OCI-LY7 (cell line): Measurements from ENCODE around the gene TRIM25. TPM values are rescaled to one million over a fixed set of nuclear protein-coding genes. Genes with fewer than 3 reads are reported as not detected.

Experiments
- BruUV-seq: library from RNA; stranded (reverse); fragments of 400-500 nt; replicated peaks from 2 replicates; lab custom pipeline; 2021; lab: Mats Ljungman, UMichigan
- CTCF ChIA-PET: fragments of 300-600 bp; sonication (Branson Sonifier 250); formaldehyde crosslinking; loops from one replicate; lab custom pipeline; 2022; ENCODE audit warnings: antibody characterized with exemption; ENCODE audit not compliant: unreplicated experiment; lab: Charles Lee
- POLR2A ChIA-PET: fragments of 300-600 bp; sonication (Branson Sonifier 250); formaldehyde crosslinking; loops from one replicate; lab custom pipeline; 2022; ENCODE audit warnings: antibody characterized with exemption; lab: Charles Lee
- DNase-seq: peaks from one replicate; pipeline ENCODE4 v3.0.0-alpha.2; 2015; ENCODE audit warnings: low spot score
- H2AFZ ChIP-seq: fragments of 200-600 bp; sonication (generic), shearing (Covaris generic); 2 replicates; pipeline ENCODE4 v1.6.1; 2014; ENCODE audit warnings: mild to moderate bottlenecking, antibody characterized with exemption, low read length, moderate library complexity
- H3K27ac ChIP-seq: fragments of 200-600 bp; sonication (generic); 2 replicates; pipeline ENCODE4 v1.5.1; 2014; ENCODE audit warnings: mixed run types, low read depth, mild to moderate bottlenecking, moderate library complexity, low read length, inconsistent platforms; ENCODE audit not compliant: poor library complexity, severe bottlenecking
- H3K36me3 ChIP-seq: fragments of 200-600 bp; sonication (generic); 2 replicates; pipeline ENCODE4 v1.6.1; 2014; ENCODE audit warnings: mild to moderate bottlenecking, antibody characterized with exemption, low read length, moderate library complexity, mixed read lengths; ENCODE audit not compliant: insufficient read depth
- H3K4me1 ChIP-seq: fragments of 200-600 bp; sonication (generic); 2 replicates; pipeline ENCODE4 v1.5.1; 2014; ENCODE audit warnings: mild to moderate bottlenecking, low read length; ENCODE audit not compliant: insufficient read depth, poor library complexity, severe bottlenecking
- H3K4me2 ChIP-seq: fragments of 200-600 bp; sonication (generic); 2 replicates; pipeline ENCODE4 v1.6.1; 2014; ENCODE audit warnings: mild to moderate bottlenecking, low read length
- H3K4me3 ChIP-seq: fragments of 200-600 bp; sonication (generic); 2 replicates; pipeline ENCODE4 v1.5.1; 2014; ENCODE audit warnings: mild to moderate bottlenecking, low read depth, low read length; ENCODE audit not compliant: poor library complexity, severe bottlenecking
- H3K79me2 ChIP-seq: fragments of 200-600 bp; sonication (generic); 2 replicates; pipeline ENCODE4 v1.6.1; 2016; ENCODE audit warnings: low read depth, mild to moderate bottlenecking, low read length, moderate library complexity, mixed read lengths; ENCODE audit not compliant: insufficient read depth
- H3K9me2 ChIP-seq: fragments of 200-600 bp; sonication (generic); 2 replicates; pipeline ENCODE4 v1.6.1; 2016; ENCODE audit warnings: mild to moderate bottlenecking, low read length, mixed read lengths; ENCODE audit not compliant: insufficient read depth
- H3K9me3 ChIP-seq: fragments of 200-600 bp; sonication (generic); 2 replicates; pipeline ENCODE4 v1.6.1; 2014; ENCODE audit warnings: mild to moderate bottlenecking, mixed run types, low read length, mixed read lengths
- H4K20me1 ChIP-seq: fragments of 200-600 bp; sonication (generic); 2 replicates; pipeline ENCODE4 v1.6.1; 2014; ENCODE audit warnings: mild to moderate bottlenecking, antibody characterized with exemption, low read length, moderate library complexity, mixed read lengths; ENCODE audit not compliant: insufficient read depth
- CTCF ChIP-seq: fragments of 200-600 bp; sonication (generic); conservative IDR thresholded peaks from 2 replicates; pipeline ENCODE4 v1.5.1; 2014; ENCODE audit warnings: mild to moderate bottlenecking, antibody characterized with exemption, low read length, moderate library complexity, mixed read lengths
- EZH2phosphoT487 ChIP-seq: fragments of 200-600 bp; sonication (generic); IDR thresholded peaks from 2 replicates; pipeline ENCODE4 v1.6.1; 2018; ENCODE audit warnings: low read depth, borderline replicate concordance, mild to moderate bottlenecking, mixed run types, antibody characterized with exemption, low read length, moderate library complexity, mixed read lengths
- intact Hi-C: fragments of 100-400 bp; cut with micrococcal nuclease; formaldehyde crosslinking; loops from one replicate; pipeline ENCODE4 v1.10.0; 2022; ENCODE audit not compliant: unreplicated experiment
- total RNA-seq, 2 experiments: library from RNA; depleted of rRNA in 1 of 2; stranded (reverse); fragments of >200 nt in 1 of 2; shearing (Covaris generic) in 1 of 2; gene quantifications; 2 replicates each; pipeline ENCODE4 v1.2.3, GENCODE V29; 2014 to 2022

Gene TRIM25
- total RNA-seq, 2 experiments from 2014 or later: 7.8 to 14.2 TPM

- no TSS peak for BruUV-seq
- DNase-seq: no peak
- Histone ChIP-seq H2AFZ (no peak overlapping the region), H3K9me2 (no peaks in the 10 kb centered on the region), H4K20me1 (no peaks in the 10 kb centered on the region; the same call in 1 of the 2 replicates), H3K4me2 (no peak overlapping the region), H3K27ac (no peak overlapping the region), H3K9me3 (no peaks in the 10 kb centered on the region), H3K36me3 (peaks cover 21% of the 10 kb centered on the region), H3K79me2 (peaks cover 57% of the 10 kb centered on the region; the same call in 1 of the 2 replicates), H3K4me3 (no peak overlapping the region), H3K4me1 (peaks cover 28% of the 10 kb centered on the region)
- TF ChIP-seq CTCF (no peak), EZH2phosphoT487 (no peak)
- intact Hi-C loops: no loop called here
- POLR2A ChIA-PET: interaction anchor here (1.0 kb wide), 1 partner anchor 64 kb away, joined by 5 read pairs; no protein-coding TSS in a partner anchor
- CTCF ChIA-PET: no interaction called here
Observed at GRCh38 chr17:56956992-56957391, 43.1 kb upstream of the TRIM25 start.

GRCh38 chr17:56949595-56949994 is 35.7 kb upstream of the TRIM25 start:
- Histone ChIP-seq H3K4me2 (no peak overlapping the region), H3K36me3 (peaks cover 82% of the 10 kb centered on the region), H2AFZ (no peak overlapping the region), H3K9me3 (no peaks in the 10 kb centered on the region), H3K27ac (no peak overlapping the region), H3K4me1 (no peaks in the 10 kb centered on the region), H4K20me1 (no peaks in the 10 kb centered on the region; the same call in 1 of the 2 replicates), H3K4me3 (no peak overlapping the region), H3K9me2 (no peaks in the 10 kb centered on the region), H3K79me2 (peaks cover 10% of the 10 kb centered on the region; the same call in 1 of the 2 replicates)
- ChIA-PET POLR2A (interaction anchor here (0.8 kb wide), 1 partner anchor 74 kb away, joined by 3 read pairs; no protein-coding TSS in a partner anchor), CTCF (no interaction called here)
- intact Hi-C loops: no loop called here
- TF ChIP-seq EZH2phosphoT487 (no peak), CTCF (no peak)
- DNase-seq: no peak
- no TSS peak for BruUV-seq

- intact Hi-C loops: no loop called here
- POLR2A ChIA-PET: no interaction called here
Observed at GRCh38 chr17:56948491-56948890, 34.6 kb upstream of the TRIM25 start.

More at GRCh38 chr17:56948491-56948890, 34.6 kb upstream of the TRIM25 start:
- Histone ChIP-seq H3K36me3 (peaks cover 87% of the 10 kb centered on the region), H3K4me1 (no peaks in the 10 kb centered on the region), H3K79me2 (peaks cover 8% of the 10 kb centered on the region; the same call in 1 of the 2 replicates), H3K9me3 (no peaks in the 10 kb centered on the region), H4K20me1 (no peaks in the 10 kb centered on the region; the same call in 1 of the 2 replicates), H3K4me2 (no peak overlapping the region), H3K27ac (no peak overlapping the region), H3K4me3 (no peak overlapping the region), H3K9me2 (no peaks in the 10 kb centered on the region), H2AFZ (no peak overlapping the region)
- no TSS peak for BruUV-seq
- TF ChIP-seq CTCF (no peak), EZH2phosphoT487 (no peak)
- no peak for DNase-seq
- CTCF ChIA-PET: no interaction called here
